Lower lobe of right lung (tissue), 2 donors: Measurements from ENCODE around the gene RHOG. TPM values are rescaled to one million over a fixed set of nuclear protein-coding genes. Genes with fewer than 3 reads are reported as not detected.

Source experiments
- ATAC-seq, 2 donors: fragments of 200-7000 bp; cut with Tn5 transposase; one replicate each; pipeline ENCODE4 v1.9.1; 2020 to 2022; ENCODE audit warnings: mild to moderate bottlenecking in 2 of 2, moderate library complexity in 2 of 2
- DNase-seq: peaks from one replicate; pipeline ENCODE4 v3.0.0-alpha.2; 2020
- H3K27ac ChIP-seq: fragments of 200-600 bp; one replicate; pipeline ENCODE4 v1.8.0; 2022
- H3K27me3 ChIP-seq: fragments of 200-600 bp; one replicate; pipeline ENCODE4 v1.8.0; 2022; ENCODE audit warnings: low read depth
- H3K36me3 ChIP-seq: fragments of 200-600 bp; one replicate; pipeline ENCODE4 v1.8.0; 2022; ENCODE audit warnings: mild to moderate bottlenecking
- H3K4me1 ChIP-seq: fragments of 200-600 bp; one replicate; pipeline ENCODE4 v1.8.0; 2022
- H3K4me3 ChIP-seq: fragments of 200-600 bp; one replicate; pipeline ENCODE4 v1.8.0; 2022; ENCODE audit warnings: mild to moderate bottlenecking
- H3K9me3 ChIP-seq: fragments of 200-600 bp; one replicate; pipeline ENCODE4 v1.8.0; 2022
- intact Hi-C: fragments of 100-400 bp; cut with DNase I; formaldehyde crosslinking; loops from one replicate; pipeline ENCODE4 v1.11.0; 2022
- total RNA-seq: library from RNA; stranded (reverse); fragmentation: NEBNext Ultra II Directional; extraction: Animal tissue kit (Norgen Biotek cat#: 25700); gene quantifications from one replicate; pipeline ENCODE4 v1.2.1, GENCODE V29; 2021
- TF ChIP-seq, protein P1 (sequence below): fragments of 200-600 bp; IDR thresholded peaks from one replicate; pipeline ENCODE4 v1.8.0; 2022; ENCODE audit warnings: antibody characterized with exemption, mild to moderate bottlenecking
- donor health status: DM: no; HTN: yes; CAD: no; lungs with severe emphysema.

Gene RHOG
- total RNA-seq, 1 donor from 2014 or later, result 86.5 TPM

DNA sequence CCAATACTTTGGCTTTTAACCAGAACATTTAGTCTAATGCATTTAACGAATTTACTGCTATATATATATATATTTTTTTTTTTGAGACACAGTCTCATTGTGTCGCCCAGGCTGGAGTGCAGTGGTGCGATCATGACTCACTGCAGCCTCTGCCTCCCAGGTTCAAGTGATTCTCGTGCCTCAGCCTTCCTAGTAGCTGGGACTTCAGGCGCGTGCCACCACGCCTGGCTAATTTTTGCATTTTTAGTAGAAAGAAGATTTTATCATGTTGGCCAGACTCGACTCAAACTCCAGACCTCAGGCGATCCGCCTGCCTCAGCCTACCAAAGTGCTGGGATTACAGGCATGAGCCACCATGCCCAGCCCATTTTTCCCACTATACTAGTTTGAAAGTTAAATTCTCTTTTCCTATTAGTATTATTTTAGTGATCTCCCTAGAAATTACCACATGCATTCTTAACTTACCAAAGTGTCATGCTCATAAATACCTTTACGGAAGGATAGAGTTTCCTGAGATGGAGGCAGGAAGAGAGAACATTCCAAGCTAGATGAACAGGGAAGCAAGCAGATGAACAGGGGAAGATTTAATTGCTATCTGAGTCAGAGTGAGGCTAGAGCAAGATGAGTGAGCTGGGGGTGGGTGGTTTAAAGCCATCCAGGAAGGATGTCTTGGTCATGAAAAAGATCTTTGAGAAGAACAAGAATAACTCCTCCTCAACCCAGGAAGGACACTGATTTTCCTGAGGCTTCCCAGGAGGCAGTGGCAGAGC is 36.8 kb downstream of the RHOG start:
- DNase-seq (no peak), ATAC-seq (no peak)
- Histone ChIP-seq H3K27ac (no peak overlapping the region), H3K36me3 (no peaks in the 10 kb centered on the region), H3K9me3 (no peaks in the 10 kb centered on the region), H3K27me3 (no peaks in the 10 kb centered on the region), H3K4me3 (no peak overlapping the region), H3K4me1 (peaks cover 3% of the 10 kb centered on the region)
- intact Hi-C loops, result no loop called here
- TF ChIP-seq, protein P1, sequence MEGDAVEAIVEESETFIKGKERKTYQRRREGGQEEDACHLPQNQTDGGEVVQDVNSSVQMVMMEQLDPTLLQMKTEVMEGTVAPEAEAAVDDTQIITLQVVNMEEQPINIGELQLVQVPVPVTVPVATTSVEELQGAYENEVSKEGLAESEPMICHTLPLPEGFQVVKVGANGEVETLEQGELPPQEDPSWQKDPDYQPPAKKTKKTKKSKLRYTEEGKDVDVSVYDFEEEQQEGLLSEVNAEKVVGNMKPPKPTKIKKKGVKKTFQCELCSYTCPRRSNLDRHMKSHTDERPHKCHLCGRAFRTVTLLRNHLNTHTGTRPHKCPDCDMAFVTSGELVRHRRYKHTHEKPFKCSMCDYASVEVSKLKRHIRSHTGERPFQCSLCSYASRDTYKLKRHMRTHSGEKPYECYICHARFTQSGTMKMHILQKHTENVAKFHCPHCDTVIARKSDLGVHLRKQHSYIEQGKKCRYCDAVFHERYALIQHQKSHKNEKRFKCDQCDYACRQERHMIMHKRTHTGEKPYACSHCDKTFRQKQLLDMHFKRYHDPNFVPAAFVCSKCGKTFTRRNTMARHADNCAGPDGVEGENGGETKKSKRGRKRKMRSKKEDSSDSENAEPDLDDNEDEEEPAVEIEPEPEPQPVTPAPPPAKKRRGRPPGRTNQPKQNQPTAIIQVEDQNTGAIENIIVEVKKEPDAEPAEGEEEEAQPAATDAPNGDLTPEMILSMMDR, result no peak

DNA sequence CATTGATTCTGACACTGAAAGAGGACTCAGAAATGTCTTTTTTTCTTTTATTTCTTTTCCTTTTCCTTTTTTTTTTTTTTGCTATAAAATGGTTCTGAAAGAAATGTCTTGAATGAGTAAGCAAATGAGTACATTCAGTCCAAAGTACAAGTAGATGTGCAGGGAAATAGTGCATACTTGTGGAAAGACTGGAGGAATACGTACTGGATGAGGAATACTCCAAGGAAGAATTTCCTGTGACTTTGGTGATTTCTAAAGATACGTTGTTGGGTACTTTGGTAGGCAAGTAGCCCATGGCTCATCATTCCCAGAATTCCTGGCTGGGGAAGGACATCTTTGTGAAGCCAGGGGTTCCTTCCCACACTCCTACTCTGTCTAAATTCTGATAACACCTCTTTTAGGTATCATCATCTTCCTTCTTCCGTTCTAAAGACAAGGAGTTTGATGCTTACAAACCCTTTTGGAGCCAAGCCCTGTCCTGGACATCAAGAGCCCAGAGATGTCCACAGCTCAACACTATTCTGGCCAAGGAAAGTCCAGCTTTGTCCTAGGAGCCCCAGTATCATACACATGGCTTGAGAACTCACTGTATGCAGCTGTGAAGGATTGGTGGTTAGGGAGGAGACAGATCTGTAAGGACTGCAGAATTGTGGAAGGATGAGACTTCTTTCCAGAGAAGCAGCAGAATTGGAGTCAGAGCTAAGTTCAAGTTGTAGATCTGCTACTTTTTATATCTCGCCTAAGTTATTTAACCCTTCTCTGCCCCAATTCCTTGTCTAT is 38.6 kb downstream of the RHOG start:
- no peaks in the 10 kb centered on the region for H3K36me3 ChIP-seq
- intact Hi-C loops, result no loop called here
- no peak overlapping the region for H3K27ac ChIP-seq
- TF ChIP-seq, protein P1, result no peak
- no peak for ATAC-seq
- no peaks in the 10 kb centered on the region for H3K9me3 ChIP-seq
- no peak for DNase-seq
- H3K4me1 ChIP-seq, result peaks cover 6% of the 10 kb centered on the region
- no peaks in the 10 kb centered on the region for H3K27me3 ChIP-seq
- H3K4me3 ChIP-seq, result no peak overlapping the region

DNA sequence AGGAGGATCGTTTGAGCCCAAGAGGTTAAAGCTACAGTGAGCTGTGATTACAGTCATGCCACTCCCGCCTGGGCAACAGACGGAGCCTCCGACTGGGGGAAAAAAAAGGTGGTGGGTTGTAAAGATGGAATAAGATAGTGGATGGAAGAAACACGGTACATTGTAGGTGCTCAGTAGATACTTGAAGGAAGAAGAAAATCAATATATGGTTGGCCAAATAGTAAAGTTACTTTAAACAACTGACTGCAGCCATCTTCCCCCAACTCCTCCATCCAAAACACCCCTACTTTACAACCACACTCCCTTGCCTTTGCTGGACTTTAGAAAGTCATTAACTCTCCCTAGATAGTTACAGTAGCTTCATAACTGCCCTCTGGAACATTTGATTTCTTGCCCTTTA is 40.9 kb downstream of the RHOG start:
- no peak overlapping the region for H3K4me3 ChIP-seq
- H3K4me1 ChIP-seq, result peaks cover 25% of the 10 kb centered on the region
- TF ChIP-seq, protein P1, result no peak
- no peaks in the 10 kb centered on the region for H3K9me3 ChIP-seq
- H3K27me3 ChIP-seq, result no peaks in the 10 kb centered on the region
- no peak for ATAC-seq
- DNase-seq, result no peak
- H3K36me3 ChIP-seq, result no peaks in the 10 kb centered on the region
- intact Hi-C loops, result no loop called here
- no peak overlapping the region for H3K27ac ChIP-seq

DNA sequence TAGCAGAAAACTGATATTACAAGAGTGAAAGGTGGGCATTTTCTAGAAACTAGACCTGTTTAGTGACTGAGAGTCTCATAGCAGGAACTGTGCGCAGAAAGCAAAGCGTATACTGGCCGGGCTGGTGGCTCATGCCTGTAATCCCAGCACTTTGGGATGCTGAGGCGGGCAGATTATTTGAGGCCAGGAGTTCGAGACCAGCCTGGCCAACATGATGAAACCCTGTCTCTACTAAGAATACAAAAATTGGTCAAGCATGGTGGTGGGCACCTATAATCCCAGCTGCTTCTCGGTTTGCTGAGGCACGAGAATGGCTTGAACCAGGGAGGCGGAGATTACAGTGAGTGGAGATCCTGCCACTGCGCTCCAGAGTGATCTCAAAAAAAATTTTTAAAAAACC is 41.6 kb downstream of the RHOG start:
- intact Hi-C loops, result no loop called here
- H3K27ac ChIP-seq, result no peak overlapping the region
- no peak overlapping the region for H3K4me3 ChIP-seq
- H3K27me3 ChIP-seq, result no peaks in the 10 kb centered on the region
- TF ChIP-seq, protein P1, result no peak
- no peak for ATAC-seq
- no peak for DNase-seq
- H3K4me1 ChIP-seq, result peaks cover 28% of the 10 kb centered on the region
- peaks cover 6% of the 10 kb centered on the region for H3K36me3 ChIP-seq
- no peaks in the 10 kb centered on the region for H3K9me3 ChIP-seq

DNA sequence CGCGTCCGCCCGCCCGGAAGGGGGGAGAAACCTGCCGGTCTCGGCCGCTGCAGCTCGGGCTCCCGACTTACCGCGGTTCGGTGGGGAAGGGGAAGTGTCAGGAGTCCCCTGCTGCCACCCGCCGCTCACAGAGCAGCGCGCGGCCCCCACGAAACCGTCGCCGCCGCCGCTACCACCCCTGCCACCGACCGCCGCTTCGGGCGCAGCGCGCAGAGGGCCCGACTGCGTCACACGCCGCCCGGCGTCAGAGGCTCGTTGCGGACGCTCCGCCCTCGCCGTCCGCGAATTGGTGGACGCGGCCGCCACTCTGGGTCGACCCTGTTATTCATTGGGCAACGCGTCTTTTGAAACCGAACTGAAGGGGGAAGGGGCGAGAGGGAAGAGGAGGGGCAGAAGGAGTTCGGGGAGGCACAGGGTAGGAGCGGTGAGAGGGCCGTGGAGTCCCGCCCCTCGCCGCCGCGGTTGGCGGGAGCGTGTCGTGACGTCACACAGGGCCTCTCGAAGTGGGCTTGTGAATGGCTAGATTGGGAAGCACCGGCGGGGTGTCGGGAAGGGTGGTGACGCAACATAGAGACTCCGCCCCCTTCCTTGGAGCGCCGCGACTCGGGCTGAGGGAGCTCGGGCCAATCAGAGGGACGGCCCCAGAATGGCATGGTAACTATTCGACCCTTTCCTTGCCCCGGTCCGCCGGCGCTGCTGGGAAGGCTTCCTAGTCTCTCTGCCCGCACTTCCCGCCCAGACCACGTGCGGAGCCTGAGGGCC is 43.2 kb downstream of the RHOG start, which contains the start of gene NUP98:
TSS of gene NUP98 (minus strand) at position 226 of the 762 bp plus-strand sequence. CDS start 15,437 bp downstream, outside the sequence.
- Histone ChIP-seq H3K4me1 (peaks cover 31% of the 10 kb centered on the region), H3K4me3 (peak within 1 kb of the TSS; percentile 98), H3K27me3 (no peaks in the 10 kb centered on the region), H3K27ac (peak within 1 kb of the TSS; percentile 100), H3K9me3 (no peaks in the 10 kb centered on the region), H3K36me3 (peaks cover 22% of the 10 kb centered on the region)
- ATAC-seq (peak; percentile 98), DNase-seq (peak; percentile 100)
- TF ChIP-seq, protein P1, result peak; percentile 16
- intact Hi-C loops, result no loop called here
